Left lobe of liver (tissue), 2 donors: ENCODE data around the gene CD164. TPM values are rescaled to one million over a fixed set of nuclear protein-coding genes. Genes with fewer than 3 reads are reported as not detected.
"Not testable (repeated sequence)": the region's sequence is repeated elsewhere in the genome, so short reads cannot be mapped to it uniquely, and the experiment has no call there.

Source experiments
- ATAC-seq: fragments of 200-7000 bp; cut with Tn5 transposase; one replicate; pipeline ENCODE4 v1.9.1; 2020; ENCODE audit warnings: mild to moderate bottlenecking, moderate library complexity
- DNase-seq: peaks from one replicate; pipeline ENCODE4 v3.0.0-alpha.2; 2020; ENCODE audit warnings: low spot score
- total RNA-seq: library from RNA; stranded (reverse); gene quantifications from one replicate; pipeline ENCODE4 v1.2.1, GENCODE V29; 2021
- donor health status: DM: no; HTN: no; CAD: no; lungs with moderate emphysema.
- donor health status: DM: no; HTN: yes; CAD: no.

CD164 gene
- total RNA-seq, 1 donor from 2014 or later = 130 TPM

- DNase-seq = no peak
- ATAC-seq = no peak
These were observed 38.0 kb downstream of the CD164 start for GRCh38 chr6:109344226-109344625.

DNA sequence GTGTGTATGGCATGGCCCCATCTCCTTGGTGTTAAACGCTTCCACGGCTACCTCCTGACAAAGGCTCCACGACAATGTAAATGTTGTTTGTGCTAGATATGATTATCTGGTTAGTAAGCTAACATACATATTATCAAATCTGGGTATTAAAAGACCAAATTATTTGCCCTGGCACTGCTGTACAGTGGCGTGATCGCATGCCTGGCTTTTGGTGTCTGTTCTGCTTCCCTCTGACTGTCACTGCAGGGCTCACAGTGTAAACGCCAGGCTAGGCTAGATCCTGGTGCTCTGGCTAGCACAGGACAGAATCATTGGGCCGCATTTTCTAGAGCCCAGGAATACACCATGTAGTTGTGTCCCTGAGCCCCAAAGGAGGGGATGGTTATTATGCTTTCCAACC lies 38.7 kb downstream of the CD164 start:
- ATAC-seq (no peak), DNase-seq (no peak)

- ATAC-seq = no peak
- DNase-seq = no peak
These were observed 39.4 kb downstream of the CD164 start for GRCh38 chr6:109342911-109343310.

DNA sequence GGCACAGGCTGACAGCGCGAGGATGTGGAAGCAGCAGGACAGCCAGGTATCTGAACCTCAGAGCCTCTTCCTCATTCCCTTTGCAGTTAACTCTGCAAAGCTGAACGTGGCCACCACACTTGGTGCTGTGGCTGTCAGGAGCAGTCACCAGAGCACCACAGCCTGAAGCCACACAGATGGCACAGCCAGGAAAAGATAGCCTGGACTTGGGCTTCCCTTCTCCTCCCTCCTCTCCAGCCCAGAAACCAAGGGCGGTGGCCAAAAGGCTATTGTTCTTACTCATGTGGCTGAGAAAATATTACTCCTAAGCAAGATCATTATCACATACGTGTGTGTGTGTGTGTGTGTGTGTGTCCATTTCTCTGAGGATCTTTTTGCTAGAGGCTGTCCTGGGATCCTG lies 39.8 kb downstream of the CD164 start:
- ATAC-seq (no peak), DNase-seq (no peak)

DNA sequence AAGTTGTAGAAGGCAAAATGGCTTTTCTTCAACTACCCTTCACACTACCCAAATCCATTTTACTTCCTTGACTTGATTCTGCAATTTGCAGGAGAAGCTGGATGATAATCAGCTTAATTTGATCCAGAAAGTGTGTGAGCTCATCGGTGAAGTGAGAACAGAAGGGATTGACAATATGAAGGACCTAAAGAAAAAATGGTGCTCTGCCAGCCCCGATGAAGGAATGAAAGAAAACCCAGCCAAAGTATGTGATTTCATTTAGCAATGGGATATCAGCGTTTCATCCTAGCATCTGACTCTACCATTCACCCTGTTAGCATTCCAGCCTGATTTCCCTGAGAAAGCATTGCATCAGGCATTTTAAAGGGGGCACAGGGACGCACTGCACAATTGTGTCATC lies 41.5 kb downstream of the CD164 start:
- DNase-seq (no peak), ATAC-seq (no peak)

DNA sequence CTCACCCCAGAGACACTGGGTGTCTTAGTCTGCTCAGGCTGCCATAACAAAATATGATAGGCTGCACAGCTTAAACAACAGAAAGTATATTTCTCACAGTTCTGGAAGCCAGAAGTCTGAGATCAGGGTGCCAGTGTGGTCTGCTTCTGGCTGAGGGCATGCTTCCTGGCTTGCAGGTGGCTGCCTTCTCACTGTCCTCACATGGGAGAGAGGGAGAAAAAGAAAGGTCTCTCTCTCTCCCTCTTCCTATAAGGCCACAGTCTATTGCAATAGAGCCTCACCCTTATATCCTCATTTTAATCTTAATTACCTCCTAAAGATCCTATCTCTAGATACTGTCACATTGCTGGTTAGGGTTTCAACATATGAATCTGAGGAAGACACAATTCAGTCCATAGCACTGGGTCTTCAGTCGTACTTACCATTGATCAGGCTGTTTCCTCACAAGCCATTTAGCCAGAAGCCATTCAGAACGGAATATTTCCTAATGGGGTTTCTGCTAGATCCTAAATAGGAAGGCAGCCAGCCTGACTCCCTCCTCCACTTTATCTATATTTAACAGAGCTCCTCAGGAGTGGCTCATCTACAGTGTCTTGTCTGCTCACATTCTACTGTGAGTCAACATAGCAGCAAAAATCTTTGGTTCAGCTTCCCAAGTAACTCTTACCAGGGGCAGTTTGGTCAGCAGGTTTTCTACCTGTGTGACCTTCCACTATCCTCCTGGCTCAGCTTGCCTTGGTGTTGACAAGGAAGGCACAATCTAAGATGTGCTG lies 42.2 kb downstream of the CD164 start:
- no peak for ATAC-seq
- DNase-seq = no peak

- peak; percentile 78 for DNase-seq
- peak; percentile 95 for ATAC-seq
These were observed 45.9 kb downstream of the CD164 start for GRCh38 chr6:109336221-109336961.

GRCh38 chr6:109333870-109334269 lies 48.4 kb downstream of the CD164 start:
- not testable (repeated sequence) for DNase-seq, ATAC-seq

DNA sequence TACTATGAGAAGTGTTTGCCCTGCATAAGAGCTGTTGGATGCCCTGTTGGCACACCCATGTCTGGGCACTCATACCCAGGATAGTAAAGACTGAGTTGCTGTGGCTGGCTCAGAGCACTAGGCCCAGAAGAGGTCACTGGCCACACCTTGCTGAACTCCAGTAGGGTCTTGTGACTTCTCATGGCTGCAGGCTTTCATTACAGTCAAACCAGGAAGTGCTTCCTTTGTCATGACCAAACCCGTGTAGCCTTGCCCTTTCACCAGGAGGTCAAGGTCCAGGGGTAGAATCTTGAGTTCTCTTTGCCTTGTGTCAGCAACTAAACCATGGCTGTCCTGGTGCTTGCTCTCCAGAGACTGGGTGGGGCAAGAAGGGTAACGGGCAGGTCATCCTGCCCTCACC lies 49.5 kb downstream of the CD164 start:
- ATAC-seq (peak; percentile 9), DNase-seq (no peak)

GRCh38 chr6:109331081-109331480 lies 51.2 kb downstream of the CD164 start:
- ATAC-seq (no peak), DNase-seq (no peak)

DNA sequence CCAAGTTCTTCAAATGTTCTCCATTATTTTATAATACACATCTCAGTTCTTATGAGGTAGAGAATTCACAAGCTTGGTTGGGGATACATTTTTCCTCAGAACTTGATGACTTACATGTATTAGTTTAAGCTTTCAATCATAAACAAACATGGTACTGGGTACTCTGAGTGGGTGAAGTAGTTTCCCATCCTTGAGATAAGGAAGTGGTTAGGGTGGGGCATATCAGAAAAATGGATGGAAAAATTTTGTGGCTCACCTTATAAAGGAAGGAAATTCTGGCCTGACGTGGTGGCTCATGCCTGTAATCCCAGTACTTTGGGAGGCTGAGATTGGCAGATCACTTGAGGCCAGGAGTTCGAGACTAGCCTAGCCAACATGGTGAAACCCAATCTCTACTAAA lies 52.0 kb downstream of the CD164 start:
- ATAC-seq (no peak), DNase-seq (no peak)

- ATAC-seq (no peak), DNase-seq (no peak)
These were observed 53.6 kb downstream of the CD164 start for GRCh38 chr6:109328629-109329028.

GRCh38 chr6:109327959-109328358 lies 54.3 kb downstream of the CD164 start:
- ATAC-seq (no peak), DNase-seq (no peak)

GRCh38 chr6:109327491-109327890 lies 54.8 kb downstream of the CD164 start:
- ATAC-seq = no peak

DNA sequence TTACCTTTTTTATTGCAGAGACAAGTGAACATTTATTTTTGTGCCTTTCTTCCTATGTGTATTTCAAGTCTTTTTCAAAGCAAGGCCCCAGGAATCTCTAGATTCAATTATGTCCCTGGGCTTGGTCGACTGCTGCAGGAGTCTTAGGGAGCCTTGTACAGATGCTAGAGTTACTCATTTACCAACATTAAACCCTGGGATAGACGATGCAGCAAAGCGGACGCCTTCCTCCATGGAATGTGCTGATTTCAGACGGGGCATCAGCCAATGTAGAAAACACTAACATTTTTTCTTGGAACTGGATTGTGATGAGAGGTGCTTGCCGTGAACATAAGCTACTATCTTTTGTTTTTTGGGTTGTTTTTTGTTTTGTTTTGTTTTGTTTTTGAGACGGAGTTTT lies 55.9 kb downstream of the CD164 start:
- DNase-seq = no peak
- ATAC-seq = no peak

More at GRCh38 chr6:109327491-109327890, 54.8 kb downstream of the CD164 start:
- no peak for DNase-seq

DNA sequence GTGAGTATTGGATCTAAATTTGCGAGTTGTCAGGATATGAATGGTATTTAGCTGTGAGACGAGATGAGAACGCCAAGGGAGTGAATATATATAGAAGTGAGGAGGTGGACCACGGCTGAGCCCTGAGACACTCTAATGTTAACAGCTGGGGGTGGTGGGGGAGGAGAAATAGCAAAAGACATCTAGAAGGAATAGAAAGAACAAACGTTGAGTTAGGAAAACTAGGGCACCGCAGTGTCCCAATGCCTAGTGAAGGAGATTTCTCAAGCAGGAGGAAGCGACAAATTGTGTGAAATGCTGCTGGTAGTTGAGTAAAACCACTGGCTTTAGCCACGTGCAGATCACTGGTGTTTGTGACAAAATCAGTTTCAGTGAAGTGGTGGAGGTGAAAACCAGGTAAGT lies 56.9 kb downstream of the CD164 start:
- DNase-seq (no peak), ATAC-seq (no peak)

- DNase-seq (peak; percentile 43), ATAC-seq (no peak)
These were observed 59.0 kb downstream of the CD164 start for GRCh38 chr6:109323241-109323640.

- no peak for ATAC-seq
- no peak for DNase-seq
These were observed 59.4 kb downstream of the CD164 start for GRCh38 chr6:109322825-109323224.

- no peak for DNase-seq
- ATAC-seq = no peak
These were observed 60.5 kb downstream of the CD164 start for GRCh38 chr6:109321752-109322151.

DNA sequence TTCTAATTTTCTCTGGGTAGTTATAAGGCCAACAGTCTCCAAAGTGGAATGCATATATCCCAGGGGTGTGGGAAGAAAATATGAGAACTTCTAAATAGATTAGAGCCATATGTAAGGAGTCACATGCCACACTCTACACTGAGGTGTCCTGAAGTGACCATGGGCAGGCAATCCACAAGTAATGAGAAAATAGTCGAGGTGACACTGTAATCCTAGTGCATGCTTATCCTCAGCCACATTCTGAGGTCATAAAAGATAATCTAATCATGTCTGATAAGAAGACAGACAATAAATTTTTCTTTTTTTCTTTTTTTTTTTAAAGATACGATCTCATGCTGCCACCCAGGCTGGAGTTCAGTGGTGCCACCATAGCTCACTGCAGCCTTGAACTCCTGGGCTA lies 62.2 kb downstream of the CD164 start:
- DNase-seq = no peak
- ATAC-seq = no peak

GRCh38 chr6:109318328-109318876 lies 63.9 kb downstream of the CD164 start:
- DNase-seq (peak; percentile 65), ATAC-seq (peak; percentile 85)

DNA sequence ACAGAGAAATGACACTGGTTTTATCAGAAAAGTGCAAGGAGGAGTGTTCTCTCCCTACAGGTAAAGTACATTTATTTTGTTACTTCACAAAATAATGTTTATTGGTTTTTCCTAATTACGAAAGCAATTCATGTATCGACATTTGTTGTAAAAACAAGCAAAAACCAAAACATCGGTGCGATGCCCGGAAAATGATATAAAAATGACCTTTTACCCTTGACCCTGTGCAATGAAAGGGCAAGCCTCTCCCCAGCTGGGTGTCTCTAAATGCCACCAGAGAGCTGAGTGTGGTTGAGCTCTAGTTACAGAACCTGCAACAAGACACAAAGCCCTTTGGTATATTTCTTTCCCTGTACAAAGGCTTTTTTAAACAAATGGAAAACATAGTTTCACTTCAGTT lies 65.4 kb downstream of the CD164 start:
- peak; percentile 67 for ATAC-seq

More for the DNA sequence above, 65.4 kb downstream of the CD164 start:
- DNase-seq = peak; percentile 52
